GM23338 (cell line): ENCODE results near the gene ZNF335. TPM values are rescaled to one million over a fixed set of nuclear protein-coding genes. Genes with fewer than 3 reads are reported as not detected.

ENCODE experiments used
- ATAC-seq: fragments of 200-7000 bp; cut with Tn5 transposase; 3 replicates; pipeline ENCODE4 v1.9.1; 2020
- DNase-seq: peaks from one replicate; pipeline ENCODE4 v3.0.0-alpha.2; 2015; ENCODE audit warnings: low spot score
- H2AFZ ChIP-seq: fragments of 200-600 bp; sonication (generic); 2 replicates; pipeline ENCODE4 v1.8.0; 2016; ENCODE audit warnings: antibody characterized with exemption, mild to moderate bottlenecking, moderate library complexity
- H3F3A ChIP-seq: fragments of 200-600 bp; sonication (generic); replicated peaks from 2 replicates; pipeline ENCODE4 v1.8.0; 2017; ENCODE audit warnings: antibody characterized with exemption, mixed run types, low read depth
- H3K27ac ChIP-seq: fragments of 200-600 bp; sonication (generic); 2 replicates; pipeline ENCODE4 v1.6.1; 2016; ENCODE audit warnings: low read depth
- H3K27me3 ChIP-seq: fragments of 200-600 bp; sonication (generic); 2 replicates; pipeline ENCODE4 v1.8.0; 2016; ENCODE audit warnings: mild to moderate bottlenecking, mixed run types, moderate library complexity; ENCODE audit not compliant: insufficient read depth
- H3K36me3 ChIP-seq: fragments of 200-600 bp; sonication (generic); 2 replicates; pipeline ENCODE4 v1.8.0; 2016; ENCODE audit warnings: mild to moderate bottlenecking; ENCODE audit not compliant: insufficient read depth
- H3K4me1 ChIP-seq: fragments of 200-600 bp; sonication (generic); 2 replicates; pipeline ENCODE4 v1.8.0; 2016; ENCODE audit warnings: mild to moderate bottlenecking, moderate library complexity; ENCODE audit not compliant: insufficient read depth
- H3K4me2 ChIP-seq: fragments of 200-600 bp; sonication (generic); 2 replicates; pipeline ENCODE4 v1.7.1; 2017; ENCODE audit warnings: mixed run types
- H3K4me3 ChIP-seq: fragments of 200-600 bp; sonication (generic); 2 replicates; pipeline ENCODE4 v1.6.1; 2016; ENCODE audit warnings: mixed run types
- H3K79me2 ChIP-seq: fragments of 200-600 bp; sonication (generic); replicated peaks from 2 replicates; pipeline ENCODE4 v1.8.0; 2017; ENCODE audit warnings: mild to moderate bottlenecking; ENCODE audit not compliant: insufficient read depth
- H3K9me2 ChIP-seq: fragments of 200-600 bp; sonication (generic); 2 replicates; pipeline ENCODE4 v1.8.0; 2017; ENCODE audit not compliant: insufficient read depth
- H4K20me1 ChIP-seq: fragments of 200-600 bp; sonication (generic); replicated peaks from 2 replicates; pipeline ENCODE4 v1.8.0; 2017; ENCODE audit warnings: mild to moderate bottlenecking; ENCODE audit not compliant: insufficient read depth
- H3K27ac Mint-ChIP-seq: 2 replicates; pipeline ENCODE4 v1.8.0; 2020; ENCODE audit warnings: inconsistent platforms, mild to moderate bottlenecking, moderate library complexity, mixed read lengths
- H3K27me3 Mint-ChIP-seq: 3 replicates; pipeline ENCODE4 v1.8.0; 2022; ENCODE audit warnings: low read depth, mild to moderate bottlenecking, moderate library complexity, mixed read lengths, inconsistent platforms; ENCODE audit not compliant: insufficient read depth, poor library complexity
- H3K36me3 Mint-ChIP-seq: 3 replicates; pipeline ENCODE4 v1.8.0; 2021; ENCODE audit warnings: low read depth, mild to moderate bottlenecking, inconsistent platforms, moderate library complexity, mixed read lengths
- H3K4me1 Mint-ChIP-seq: 3 replicates; pipeline ENCODE4 v1.8.0; 2020; ENCODE audit warnings: mild to moderate bottlenecking, inconsistent platforms, mixed read lengths
- H3K4me3 Mint-ChIP-seq: 3 replicates; pipeline ENCODE4 v1.8.0; 2021; ENCODE audit warnings: moderate library complexity, mild to moderate bottlenecking, inconsistent platforms, mixed read lengths
- H3K9me3 Mint-ChIP-seq: 3 replicates; pipeline ENCODE4 v1.8.0; 2020; ENCODE audit warnings: moderate library complexity, mild to moderate bottlenecking, inconsistent platforms, mixed read lengths
- CTCF ChIP-seq, 2 experiments: fragments of 200-600 bp in 1 of 2; sonication (generic) in 1 of 2; conservative IDR thresholded peaks; 2 replicates each; pipeline versions ENCODE4 v1.5.1 to v1.6.1; 2016 to 2017; ENCODE audit warnings: antibody characterized with exemption in 2 of 2, low read depth in 2 of 2, mild to moderate bottlenecking in 2 of 2, moderate library complexity in 1 of 2
- ETS1 ChIP-seq: IDR thresholded peaks from 2 replicates; pipeline ENCODE4 v1.6.1; 2016; ENCODE audit warnings: antibody characterized with exemption
- EZH2 ChIP-seq: fragments of 200-600 bp; sonication (generic); IDR thresholded peaks from one replicate; pipeline ENCODE4 v1.8.0; 2017; ENCODE audit warnings: antibody characterized with exemption, mild to moderate bottlenecking, low read depth; ENCODE audit not compliant: unreplicated experiment
- JUNB ChIP-seq: IDR thresholded peaks from one replicate; pipeline ENCODE4 v1.6.1; 2016; ENCODE audit warnings: antibody characterized with exemption; ENCODE audit not compliant: unreplicated experiment
- NANOG ChIP-seq: IDR thresholded peaks from 2 replicates; pipeline ENCODE4 v1.6.1; 2016; ENCODE audit warnings: antibody characterized with exemption, borderline replicate concordance
- STAT1 ChIP-seq: IDR thresholded peaks from one replicate; pipeline ENCODE4 v1.6.1; 2016; ENCODE audit warnings: antibody characterized with exemption; ENCODE audit not compliant: unreplicated experiment
- ZNF114 ChIP-seq: fragments of 250-450 bp; sonication (Bioruptor Pico); IDR thresholded peaks from 2 replicates; pipeline ENCODE4 v1.5.0; 2020; ENCODE audit warnings: mild to moderate bottlenecking, moderate library complexity
- ZNF462 ChIP-seq: fragments of 250-450 bp; sonication (Bioruptor Pico); IDR thresholded peaks from 2 replicates; pipeline ENCODE4 v1.5.0; 2020; ENCODE audit warnings: mild to moderate bottlenecking, moderate library complexity
- polyA plus RNA-seq: library from polyadenylated mRNA; unstranded; fragments of >200 nt; fragmentation: Nextera tagmentation; extraction: Ambion mirVana; gene quantifications from 2 replicates; pipeline ENCODE4 v1.2.1, GENCODE V29; 2016
- total RNA-seq: library from RNA; depleted of rRNA; stranded (reverse); fragments of >200 nt; shearing (Covaris generic); gene quantifications from 2 replicates; pipeline ENCODE4 v1.2.3, GENCODE V29; 2014

The ZNF335 gene
- total and polyA plus RNA-seq, 2 experiments from 2014 or later = 7.4 to 24.2 TPM

DNA sequence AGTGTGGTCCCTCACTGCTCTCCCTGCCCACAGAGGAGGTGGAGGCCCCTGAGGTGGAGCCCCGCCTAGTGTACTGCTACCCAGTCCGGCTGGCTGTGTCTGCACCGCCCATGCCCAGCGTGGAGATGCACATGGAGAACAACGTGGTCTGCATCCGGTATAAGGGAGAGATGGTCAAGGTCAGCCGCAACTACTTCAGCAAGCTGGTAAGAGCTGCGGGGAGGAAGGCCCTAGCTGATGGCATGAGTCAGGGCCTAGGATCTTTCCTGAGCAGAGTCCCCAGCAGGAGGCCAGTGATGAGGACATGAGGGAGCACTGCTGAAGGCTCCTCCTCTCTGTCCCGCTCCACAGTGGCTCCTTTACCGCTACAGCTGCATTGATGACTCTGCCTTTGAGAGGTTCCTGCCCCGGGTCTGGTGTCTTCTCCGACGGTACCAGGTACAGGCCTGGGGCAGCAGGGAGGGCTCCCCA, 26.3 kb downstream of the ZNF335 start:
- H3K27me3 Mint-ChIP-seq = peaks cover under 1% of the 10 kb centered on the region
- no peaks in the 10 kb centered on the region for H3K4me1 Mint-ChIP-seq
- Histone ChIP-seq H3K9me2 (no peaks in the 10 kb centered on the region), H2AFZ (no peak overlapping the region), H3K27ac (no peak overlapping the region), H3K36me3 (peaks cover 20% of the 10 kb centered on the region), H3K4me1 (no peaks in the 10 kb centered on the region), H3F3A (peaks cover 4% of the 10 kb centered on the region; the same call in 1 of the 2 replicates), H3K4me3 (no peak overlapping the region), H4K20me1 (no peaks in the 10 kb centered on the region; the same call in 1 of the 2 replicates), H3K4me2 (no peak overlapping the region), H3K27me3 (no peaks in the 10 kb centered on the region), H3K79me2 (no peaks in the 10 kb centered on the region)
- no peak for TF ChIP-seq STAT1
- TF ChIP-seq ETS1 = no peak
- TF ChIP-seq EZH2 = no peak
- no peak for TF ChIP-seq NANOG
- TF ChIP-seq JUNB = no peak
- TF ChIP-seq ZNF114 = no peak
- DNase-seq (no peak), ATAC-seq (no peak)
- H3K27ac Mint-ChIP-seq = no peak overlapping the region
- H3K9me3 Mint-ChIP-seq = no peaks in the 10 kb centered on the region
- peaks cover 52% of the 10 kb centered on the region for H3K36me3 Mint-ChIP-seq
- no peak overlapping the region for H3K4me3 Mint-ChIP-seq

DNA sequence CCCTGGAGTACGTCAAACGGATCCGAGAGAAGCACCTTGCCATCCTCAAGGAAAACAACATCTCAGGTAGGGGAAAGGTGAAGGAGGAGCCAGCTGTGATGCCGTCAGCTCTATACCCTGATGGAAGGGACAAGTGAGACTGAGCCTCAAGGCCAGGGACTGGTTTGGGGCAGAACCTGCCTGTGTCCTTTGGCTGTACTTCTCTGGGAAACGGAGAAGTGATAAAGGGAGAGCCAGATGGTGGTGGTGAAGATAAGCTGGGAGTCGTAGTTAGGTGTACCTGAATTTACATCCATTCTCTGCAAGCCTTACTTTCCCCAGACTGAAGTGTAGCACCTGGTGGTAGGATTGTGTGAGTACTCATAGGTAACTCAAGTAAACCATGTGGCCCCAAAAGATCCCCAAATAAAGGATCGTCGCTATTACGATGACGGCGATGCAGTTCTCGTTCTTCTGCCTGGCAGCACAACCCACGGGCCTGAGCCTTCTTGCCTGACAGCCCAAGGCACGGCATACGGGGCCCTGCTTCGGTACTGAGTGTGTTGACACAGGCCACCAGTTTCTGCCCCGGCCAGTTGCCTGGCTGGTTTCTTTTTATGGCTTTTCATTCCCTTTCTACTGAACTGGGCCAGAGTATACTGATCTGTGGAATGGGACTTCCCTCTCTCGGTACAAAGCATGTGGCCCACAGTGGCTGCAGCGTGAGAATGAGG, 26.9 kb downstream of the ZNF335 start:
- Histone ChIP-seq H3K9me2 (no peaks in the 10 kb centered on the region), H3K4me2 (no peak overlapping the region), H3K79me2 (no peaks in the 10 kb centered on the region), H3K36me3 (peaks cover 25% of the 10 kb centered on the region), H4K20me1 (no peaks in the 10 kb centered on the region; the same call in 1 of the 2 replicates), H2AFZ (no peak overlapping the region), H3K27ac (no peak overlapping the region), H3K27me3 (no peaks in the 10 kb centered on the region), H3F3A (peaks cover 4% of the 10 kb centered on the region; the same call in 1 of the 2 replicates), H3K4me3 (no peak overlapping the region), H3K4me1 (no peaks in the 10 kb centered on the region)
- H3K27ac Mint-ChIP-seq = no peak overlapping the region
- peaks cover 54% of the 10 kb centered on the region for H3K36me3 Mint-ChIP-seq
- no peaks in the 10 kb centered on the region for H3K9me3 Mint-ChIP-seq
- ATAC-seq (no peak), DNase-seq (peak; percentile 27)
- no peaks in the 10 kb centered on the region for H3K4me1 Mint-ChIP-seq
- no peak overlapping the region for H3K4me3 Mint-ChIP-seq
- H3K27me3 Mint-ChIP-seq = no peaks in the 10 kb centered on the region
- no peak for TF ChIP-seq CTCF (conservative IDR thresholded peaks at IDR 0.05; ENCODE audit: low read depth in 2 of 2)
- TF ChIP-seq ZNF462 = no peak
- no peak for TF ChIP-seq NANOG
- TF ChIP-seq ZNF114 = no peak
